IPS DF 6.9 (cell line): Measurements from ENCODE around the gene TSSK6.

Source experiments
- DNase-seq: peaks from one replicate; pipeline ENCODE4 v3.0.0-alpha.2; 2013; ENCODE audit warnings: low read depth, low spot score
- H3K27ac ChIP-seq: one replicate; pipeline ENCODE4 v1.5.1; 2013; ENCODE audit warnings: low read length, control low read depth
- H3K27me3 ChIP-seq: 2 replicates; pipeline ENCODE4 v1.6.1; 2013; ENCODE audit warnings: mild to moderate bottlenecking, low read length; ENCODE audit not compliant: control insufficient read depth, insufficient read depth
- H3K36me3 ChIP-seq: 2 replicates; pipeline ENCODE4 v1.6.1; 2013; ENCODE audit warnings: low read length; ENCODE audit not compliant: control insufficient read depth, insufficient read depth
- H3K4me1 ChIP-seq: 2 replicates; pipeline ENCODE4 v1.6.1; 2013; ENCODE audit warnings: low read length; ENCODE audit not compliant: control insufficient read depth, insufficient read depth
- H3K4me3 ChIP-seq: 2 replicates; pipeline ENCODE4 v1.5.1; 2013; ENCODE audit warnings: mild to moderate bottlenecking, low read length
- H3K9me3 ChIP-seq: 2 replicates; pipeline ENCODE4 v1.6.1; 2013; ENCODE audit warnings: low read length, inconsistent platforms; ENCODE audit not compliant: control insufficient read depth, insufficient read depth
- WGBS: extraction: QIAGEN DNeasy Blood & Tissue Kit; methylation state at CpG from one replicate; pipeline ENCODE4 v1.1.7; 2013; ENCODE audit warnings: mixed read lengths, missing lambda C conversion rate; ENCODE audit not compliant: insufficient read length, insufficient coverage; 5-methylcytosine and 5-hydroxymethylcytosine counted together

TSSK6 gene

GRCh38 chr19:19552798-19553197 lies 37.5 kb upstream of the TSSK6 start:
- no peaks in the 10 kb centered on the region; the same call in 1 of the 2 replicates for H3K4me1 ChIP-seq
- H3K27ac ChIP-seq: no peak overlapping the region
- no CpG with 5 or more reads among the region's 6 CpGs for WGBS
- H3K36me3 ChIP-seq: no peaks in the 10 kb centered on the region
- H3K27me3 ChIP-seq: no peaks in the 10 kb centered on the region
- DNase-seq: no peak
- H3K4me3 ChIP-seq: no peak overlapping the region
- no peaks in the 10 kb centered on the region for H3K9me3 ChIP-seq

GRCh38 chr19:19551853-19552192 lies 36.5 kb upstream of the TSSK6 start:
- Histone ChIP-seq H3K9me3 (no peaks in the 10 kb centered on the region), H3K27ac (no peak overlapping the region), H3K4me1 (no peaks in the 10 kb centered on the region; the same call in 1 of the 2 replicates), H3K4me3 (no peak overlapping the region), H3K36me3 (no peaks in the 10 kb centered on the region), H3K27me3 (no peaks in the 10 kb centered on the region)
- WGBS: no CpG with 5 or more reads among the region's 14 CpGs
- DNase-seq: no peak

GRCh38 chr19:19550972-19551852 lies 35.9 kb upstream of the TSSK6 start:
- Histone ChIP-seq H3K9me3 (no peaks in the 10 kb centered on the region), H3K36me3 (no peaks in the 10 kb centered on the region), H3K27me3 (no peaks in the 10 kb centered on the region), H3K4me3 (no peak overlapping the region), H3K4me1 (no peaks in the 10 kb centered on the region; the same call in 1 of the 2 replicates), H3K27ac (no peak overlapping the region)
- WGBS: no CpG with 5 or more reads among the region's 10 CpGs
- no peak for DNase-seq

GRCh38 chr19:19550485-19550929 lies 35.2 kb upstream of the TSSK6 start:
- H3K4me3 ChIP-seq: no peak overlapping the region
- no peaks in the 10 kb centered on the region for H3K9me3 ChIP-seq
- no peak overlapping the region for H3K27ac ChIP-seq
- no peaks in the 10 kb centered on the region; the same call in 1 of the 2 replicates for H3K4me1 ChIP-seq
- H3K36me3 ChIP-seq: no peaks in the 10 kb centered on the region
- no peak for DNase-seq
- H3K27me3 ChIP-seq: no peaks in the 10 kb centered on the region
- WGBS: no CpG with 5 or more reads among the region's 8 CpGs

- Histone ChIP-seq H3K27ac (no peak overlapping the region), H3K9me3 (no peaks in the 10 kb centered on the region), H3K4me1 (no peaks in the 10 kb centered on the region; the same call in 1 of the 2 replicates), H3K4me3 (no peak overlapping the region), H3K27me3 (no peaks in the 10 kb centered on the region), H3K36me3 (no peaks in the 10 kb centered on the region)
- no peak for DNase-seq
- WGBS: no CpG with 5 or more reads among the region's 23 CpGs
These were observed 34.6 kb upstream of the TSSK6 start for GRCh38 chr19:19549804-19550464.

- WGBS: no CpG with 5 or more reads among the region's 13 CpGs
- no peak overlapping the region for H3K27ac ChIP-seq
- H3K36me3 ChIP-seq: peaks cover 3% of the 10 kb centered on the region; the same call in 1 of the 2 replicates
- no peaks in the 10 kb centered on the region; the same call in 1 of the 2 replicates for H3K4me1 ChIP-seq
- H3K4me3 ChIP-seq: no peak overlapping the region
- no peaks in the 10 kb centered on the region for H3K27me3 ChIP-seq
- H3K9me3 ChIP-seq: no peaks in the 10 kb centered on the region
- no peak for DNase-seq
These were observed 33.8 kb upstream of the TSSK6 start for GRCh38 chr19:19548915-19549759.

- DNase-seq: no peak
- no peak overlapping the region for H3K4me3 ChIP-seq
- H3K4me1 ChIP-seq: no peaks in the 10 kb centered on the region
- H3K27me3 ChIP-seq: no peaks in the 10 kb centered on the region
- no peak overlapping the region for H3K27ac ChIP-seq
- WGBS: no CpG with 5 or more reads among the region's 15 CpGs
- peaks cover 3% of the 10 kb centered on the region; the same call in 1 of the 2 replicates for H3K36me3 ChIP-seq
- H3K9me3 ChIP-seq: no peaks in the 10 kb centered on the region
These were observed 32.5 kb upstream of the TSSK6 start for GRCh38 chr19:19547674-19548336.

GRCh38 chr19:19546751-19547162 lies 31.4 kb upstream of the TSSK6 start:
- no peak for DNase-seq
- Histone ChIP-seq H3K36me3 (peaks cover 3% of the 10 kb centered on the region; the same call in 1 of the 2 replicates), H3K9me3 (no peaks in the 10 kb centered on the region), H3K4me1 (no peaks in the 10 kb centered on the region), H3K4me3 (no peak overlapping the region), H3K27ac (no peak overlapping the region), H3K27me3 (no peaks in the 10 kb centered on the region)
- no CpG with 5 or more reads among the region's 19 CpGs for WGBS

GRCh38 chr19:19545707-19546106 lies 30.4 kb upstream of the TSSK6 start:
- no CpG with 5 or more reads among the region's 23 CpGs for WGBS
- Histone ChIP-seq H3K4me3 (no peak overlapping the region), H3K27ac (no peak overlapping the region)

More at GRCh38 chr19:19545707-19546106, 30.4 kb upstream of the TSSK6 start:
- H3K4me1 ChIP-seq: no peaks in the 10 kb centered on the region
- H3K27me3 ChIP-seq: no peaks in the 10 kb centered on the region
- peaks cover 3% of the 10 kb centered on the region; the same call in 1 of the 2 replicates for H3K36me3 ChIP-seq
- H3K9me3 ChIP-seq: no peaks in the 10 kb centered on the region
- DNase-seq: no peak
